Daoy (cell line): Measurements from ENCODE around the gene CCDC152. TPM values are rescaled to one million over a fixed set of nuclear protein-coding genes. Genes with fewer than 3 reads are reported as not detected.

Experiments
- DNase-seq: peaks from one replicate; pipeline ENCODE4 v3.0.0-alpha.2; 2015; ENCODE audit warnings: low read depth
- total RNA-seq: library from RNA; depleted of rRNA; stranded (reverse); fragments of >200 nt; shearing (Covaris generic); gene quantifications from 2 replicates; pipeline ENCODE4 v1.2.3, GENCODE V29; 2014; rRNA removed

The CCDC152 gene
- total RNA-seq, 1 experiment from 2014 or later, result 5.2 TPM

GRCh38 chr5:42851481-42851880 lies 94.9 kb downstream of the CCDC152 start:
- no peak for DNase-seq

Other genes with a start within 250 kb of the CCDC152 start
- gene SELENOP, start 55.1 kb downstream of the CCDC152 start, total RNA-seq, result not detected in 2 replicates